ENCODE data around the gene WWOX. TPM values are rescaled to one million over a fixed set of nuclear protein-coding genes. Genes with fewer than 3 reads are reported as not detected.

Gene WWOX
- polyA plus RNA-seq, 1 donor from 2014 or later = 25.6 TPM

DNA sequence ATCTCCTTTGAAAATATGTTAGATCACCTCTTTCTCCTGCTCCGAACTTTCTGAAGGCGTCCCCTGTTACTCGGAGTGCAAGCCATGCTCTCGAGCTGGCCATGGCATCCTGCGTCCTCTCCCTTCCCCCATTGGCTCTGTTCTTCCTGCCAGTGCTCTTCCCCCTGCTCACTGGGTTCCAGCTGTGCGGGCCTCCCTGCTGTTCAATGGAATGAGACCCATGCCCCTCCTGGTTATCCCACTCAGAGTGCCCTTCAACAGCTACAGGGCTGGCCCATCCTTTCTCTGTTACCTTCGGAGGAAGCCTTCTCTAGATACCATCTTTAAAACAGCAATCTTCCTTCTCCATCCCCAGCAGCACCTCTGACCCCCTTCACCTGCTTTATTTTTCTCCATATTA, 996.8 kb downstream of the WWOX start:
- no peaks in the 10 kb centered on the region for H3F3A ChIP-seq (ENCODE audit: insufficient read depth, low read length, poor library complexity, severe bottlenecking)
- no peak overlapping the region for H3K4me3 ChIP-seq (ENCODE audit: low read length)
- H2AFZ ChIP-seq (ENCODE audit: low read depth, low read length) = no peak overlapping the region
- no peaks in the 10 kb centered on the region for H4K20me1 ChIP-seq (ENCODE audit: insufficient read depth)
- H3K9me2 ChIP-seq (ENCODE audit: insufficient read depth, low read length) = no peaks in the 10 kb centered on the region
- no peak for TF ChIP-seq RAD21 (conservative IDR thresholded peaks at IDR 0.05)
- TF ChIP-seq POLR2AphosphoS5 (IDR thresholded peaks at IDR 0.05) = no peak
- no peak for TF ChIP-seq SMC3 (conservative IDR thresholded peaks at IDR 0.05; ENCODE audit: poor library complexity)
- TF ChIP-seq MXI1 (conservative IDR thresholded peaks at IDR 0.05; ENCODE audit: poor library complexity, severe bottlenecking) = no peak
- no peak overlapping the region for H3K4me2 ChIP-seq (ENCODE audit: low read length)
- H3K79me2 ChIP-seq (replicated peaks; ENCODE audit: insufficient read depth, low read length) = no peaks in the 10 kb centered on the region
- no peaks in the 10 kb centered on the region for H3K27me3 ChIP-seq (ENCODE audit: insufficient read depth, low read depth, low read length)
- H3K9me3 ChIP-seq (ENCODE audit: low read length) = no peaks in the 10 kb centered on the region
- H3K36me3 ChIP-seq (ENCODE audit: insufficient read depth, low read length) = no peaks in the 10 kb centered on the region
- H3K27ac ChIP-seq (ENCODE audit: low read length) = no peak overlapping the region
- no peak overlapping the region for H3K9ac ChIP-seq (ENCODE audit: low read length)

- H3F3A ChIP-seq (ENCODE audit: insufficient read depth, low read length, poor library complexity, severe bottlenecking) = no peaks in the 10 kb centered on the region
- H3K4me2 ChIP-seq (ENCODE audit: low read length) = no peak overlapping the region
- no peak overlapping the region for H3K27ac ChIP-seq (ENCODE audit: low read length)
- no peaks in the 10 kb centered on the region for H3K9me3 ChIP-seq (ENCODE audit: low read length)
- H3K9ac ChIP-seq (ENCODE audit: low read length) = no peak overlapping the region
- H3K79me2 ChIP-seq (replicated peaks; ENCODE audit: insufficient read depth, low read length) = no peaks in the 10 kb centered on the region
- H3K9me2 ChIP-seq (ENCODE audit: insufficient read depth, low read length) = no peaks in the 10 kb centered on the region
- TF ChIP-seq SMC3 (conservative IDR thresholded peaks at IDR 0.05; ENCODE audit: poor library complexity) (no peak), POLR2AphosphoS5 (IDR thresholded peaks at IDR 0.05) (no peak), REST (IDR thresholded peaks at IDR 0.05; ENCODE audit: borderline replicate concordance) (no peak), EZH2 (IDR thresholded peaks at IDR 0.05; ENCODE audit: borderline replicate concordance, insufficient read depth, low read length, poor library complexity, severe bottlenecking) (no peak), MXI1 (conservative IDR thresholded peaks at IDR 0.05; ENCODE audit: poor library complexity, severe bottlenecking) (no peak), TAF1 (IDR thresholded peaks at IDR 0.05; ENCODE audit: low read depth) (no peak), EP300 (conservative IDR thresholded peaks at IDR 0.05; ENCODE audit: poor library complexity, severe bottlenecking) (no peak), RAD21 (conservative IDR thresholded peaks at IDR 0.05) (no peak)
- TF ChIP-seq, protein P1, sequence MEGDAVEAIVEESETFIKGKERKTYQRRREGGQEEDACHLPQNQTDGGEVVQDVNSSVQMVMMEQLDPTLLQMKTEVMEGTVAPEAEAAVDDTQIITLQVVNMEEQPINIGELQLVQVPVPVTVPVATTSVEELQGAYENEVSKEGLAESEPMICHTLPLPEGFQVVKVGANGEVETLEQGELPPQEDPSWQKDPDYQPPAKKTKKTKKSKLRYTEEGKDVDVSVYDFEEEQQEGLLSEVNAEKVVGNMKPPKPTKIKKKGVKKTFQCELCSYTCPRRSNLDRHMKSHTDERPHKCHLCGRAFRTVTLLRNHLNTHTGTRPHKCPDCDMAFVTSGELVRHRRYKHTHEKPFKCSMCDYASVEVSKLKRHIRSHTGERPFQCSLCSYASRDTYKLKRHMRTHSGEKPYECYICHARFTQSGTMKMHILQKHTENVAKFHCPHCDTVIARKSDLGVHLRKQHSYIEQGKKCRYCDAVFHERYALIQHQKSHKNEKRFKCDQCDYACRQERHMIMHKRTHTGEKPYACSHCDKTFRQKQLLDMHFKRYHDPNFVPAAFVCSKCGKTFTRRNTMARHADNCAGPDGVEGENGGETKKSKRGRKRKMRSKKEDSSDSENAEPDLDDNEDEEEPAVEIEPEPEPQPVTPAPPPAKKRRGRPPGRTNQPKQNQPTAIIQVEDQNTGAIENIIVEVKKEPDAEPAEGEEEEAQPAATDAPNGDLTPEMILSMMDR (IDR thresholded peaks at IDR 0.05; ENCODE audit: poor library complexity, severe bottlenecking) = no peak
- no peak overlapping the region for H3K4me3 ChIP-seq (ENCODE audit: low read length)
- no peak overlapping the region for H2AFZ ChIP-seq (ENCODE audit: low read depth, low read length)
- H3K27me3 ChIP-seq (ENCODE audit: insufficient read depth, low read depth, low read length) = no peaks in the 10 kb centered on the region
- H3K36me3 ChIP-seq (ENCODE audit: insufficient read depth, low read length) = no peaks in the 10 kb centered on the region
- no peaks in the 10 kb centered on the region for H4K20me1 ChIP-seq (ENCODE audit: insufficient read depth)
Measured at GRCh38 chr16:79097166-79097565, 997.7 kb downstream of the WWOX start.

GRCh38 chr16:79097771-79098170, 998.3 kb downstream of the WWOX start:
- no peaks in the 10 kb centered on the region for H3K27me3 ChIP-seq (ENCODE audit: insufficient read depth, low read depth, low read length)
- H3K4me3 ChIP-seq (ENCODE audit: low read length) = no peak overlapping the region
- no peaks in the 10 kb centered on the region for H4K20me1 ChIP-seq (ENCODE audit: insufficient read depth)
- no peak overlapping the region for H3K9ac ChIP-seq (ENCODE audit: low read length)
- TF ChIP-seq RAD21 (conservative IDR thresholded peaks at IDR 0.05) = no peak
- no peak for TF ChIP-seq EP300 (conservative IDR thresholded peaks at IDR 0.05; ENCODE audit: poor library complexity, severe bottlenecking)
- TF ChIP-seq, protein P1 (IDR thresholded peaks at IDR 0.05; ENCODE audit: poor library complexity, severe bottlenecking) = no peak
- no peak for TF ChIP-seq TAF1 (IDR thresholded peaks at IDR 0.05; ENCODE audit: low read depth)
- no peak for TF ChIP-seq REST (IDR thresholded peaks at IDR 0.05; ENCODE audit: borderline replicate concordance)
- no peak for TF ChIP-seq MXI1 (conservative IDR thresholded peaks at IDR 0.05; ENCODE audit: poor library complexity, severe bottlenecking)
- TF ChIP-seq SMC3 (conservative IDR thresholded peaks at IDR 0.05; ENCODE audit: poor library complexity) = no peak
- no peak for TF ChIP-seq EZH2 (IDR thresholded peaks at IDR 0.05; ENCODE audit: borderline replicate concordance, insufficient read depth, low read length, poor library complexity, severe bottlenecking)
- H3F3A ChIP-seq (ENCODE audit: insufficient read depth, low read length, poor library complexity, severe bottlenecking) = no peaks in the 10 kb centered on the region
- H3K9me2 ChIP-seq (ENCODE audit: insufficient read depth, low read length) = no peaks in the 10 kb centered on the region
- no peak overlapping the region for H3K27ac ChIP-seq (ENCODE audit: low read length)
- no peaks in the 10 kb centered on the region for H3K36me3 ChIP-seq (ENCODE audit: insufficient read depth, low read length)
- no peak overlapping the region for H3K4me2 ChIP-seq (ENCODE audit: low read length)
- no peaks in the 10 kb centered on the region for H3K9me3 ChIP-seq (ENCODE audit: low read length)
- H3K79me2 ChIP-seq (replicated peaks; ENCODE audit: insufficient read depth, low read length) = no peaks in the 10 kb centered on the region
- H2AFZ ChIP-seq (ENCODE audit: low read depth, low read length) = no peak overlapping the region

Measured in neural cell (in vitro differentiated cells).